GM13976 (cell line): ENCODE measurements around the gene FAM24A.
"Not testable (repeated sequence)": the region's sequence is repeated elsewhere in the genome, so short reads cannot be mapped to it uniquely, and the experiment has no call there.

Experiments
- DNase-seq: peaks from one replicate; pipeline ENCODE4 v3.0.0; 2012; ENCODE audit warnings: low spot score
- CTCF ChIP-seq: IDR thresholded peaks from 2 replicates; pipeline ENCODE4 v1.5.1; 2012; ENCODE audit warnings: borderline replicate concordance, mild to moderate bottlenecking; ENCODE audit not compliant: insufficient read depth; ENCODE audit errors: extremely low read depth, missing control alignments, control extremely low read depth
- in situ Hi-C: fragments of 300-500 bp; cut with MboI; formaldehyde crosslinking; loops from one replicate; pipeline ENCODE4 v1.12.0; 2022; ENCODE audit warnings: low sequenced_read_pairs, mixed read lengths, inconsistent platforms; ENCODE audit not compliant: unreplicated experiment

Gene FAM24A, protein sequence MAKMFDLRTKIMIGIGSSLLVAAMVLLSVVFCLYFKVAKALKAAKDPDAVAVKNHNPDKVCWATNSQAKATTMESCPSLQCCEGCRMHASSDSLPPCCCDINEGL

GRCh38 chr10:122910310-122910709, at the start of gene FAM24A:
FAM24A (plus strand) TSS chr10:122910610; CDS start chr10:122911635, 1,025 bp downstream.
- DNase-seq, result no peak
- no peak for TF ChIP-seq CTCF
- in situ Hi-C loops, result no loop called here

DNA sequence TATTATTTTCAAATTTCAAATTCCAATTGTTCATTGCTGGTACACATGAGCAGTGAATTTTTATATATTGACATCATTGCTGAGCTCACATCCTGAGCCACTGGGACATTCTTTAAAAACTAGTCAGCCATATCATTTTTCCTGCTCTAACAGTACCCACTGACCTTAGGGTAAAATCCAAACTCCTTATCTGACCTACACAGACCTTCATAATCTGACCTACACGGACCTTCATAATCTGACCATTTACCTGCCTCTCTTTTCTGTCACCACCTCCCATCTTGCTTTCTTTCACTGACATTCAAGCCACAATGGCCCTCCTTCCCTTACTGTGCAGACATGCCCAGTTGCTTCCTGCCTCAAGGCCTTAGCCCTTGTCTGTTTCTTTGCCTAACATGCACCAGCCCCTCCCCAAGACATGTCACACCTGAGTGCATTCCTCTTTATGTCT, 48.7 kb upstream of the FAM24A start:
- DNase-seq, result no peak
- in situ Hi-C loops, result no loop called here
- TF ChIP-seq CTCF, result no peak

- TF ChIP-seq CTCF, result no peak
- in situ Hi-C loops, result no loop called here
- DNase-seq, result no peak
Observed at GRCh38 chr10:122863216-122864193, 46.9 kb upstream of the FAM24A start.

- no peak for DNase-seq
- in situ Hi-C loops, result no loop called here
- no peak for TF ChIP-seq CTCF
Observed at GRCh38 chr10:122864194-122864592, 46.2 kb upstream of the FAM24A start.

DNA sequence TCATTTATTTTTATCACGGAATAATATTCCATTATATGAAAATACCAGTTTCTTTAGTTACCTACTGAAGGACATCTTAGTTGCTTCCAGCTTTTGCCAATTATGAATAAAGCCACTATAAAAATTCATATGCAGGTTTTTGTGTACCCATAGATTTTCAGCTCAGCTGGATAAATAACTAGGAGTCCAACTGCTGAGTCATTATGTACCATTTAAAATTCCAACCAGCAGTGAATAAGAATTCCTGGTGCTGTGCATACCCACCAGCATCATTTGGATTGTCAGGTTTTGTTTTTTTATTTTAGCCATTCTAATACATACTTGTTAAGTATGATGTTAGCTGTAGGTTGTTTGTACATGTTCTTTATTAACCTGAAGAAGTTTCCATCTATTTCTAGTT, 45.5 kb upstream of the FAM24A start:
- no peak for DNase-seq
- no peak for TF ChIP-seq CTCF
- in situ Hi-C loops, result no loop called here

DNA sequence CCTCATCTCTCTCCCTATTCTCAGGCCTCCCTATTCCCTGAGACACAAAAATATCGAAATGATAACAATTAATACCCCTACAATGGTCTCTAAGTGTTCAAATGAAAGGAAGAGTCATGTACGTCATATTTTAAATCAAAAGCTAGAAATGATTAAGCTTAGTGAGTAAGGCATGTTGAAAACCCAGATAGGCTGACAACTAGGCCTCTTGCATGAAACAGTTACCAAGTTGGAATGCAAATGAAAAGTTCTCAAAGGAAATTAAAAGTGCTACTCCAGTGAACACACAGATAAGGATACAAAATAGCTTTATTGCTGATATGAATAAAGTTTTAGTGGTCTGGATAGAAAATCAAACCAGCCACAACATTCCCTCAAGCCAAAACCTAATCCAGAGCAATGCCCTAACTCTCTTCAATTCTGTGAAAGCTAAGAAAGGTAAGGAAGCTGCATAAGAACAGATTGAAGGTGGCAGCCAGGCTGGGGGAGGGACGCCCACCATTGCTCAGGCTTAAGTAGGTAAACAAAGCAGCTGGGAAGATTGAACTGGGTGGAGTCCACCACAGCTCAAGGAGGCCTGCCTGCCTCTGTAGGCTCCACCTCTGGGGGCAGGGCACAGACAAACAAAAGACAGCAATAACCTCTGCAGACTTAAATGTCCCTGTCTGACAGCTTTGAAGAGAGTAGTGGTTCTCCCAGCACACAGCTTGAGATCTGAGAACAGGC, 43.5 kb upstream of the FAM24A start:
- DNase-seq, in situ Hi-C loops: not testable (repeated sequence)

GRCh38 chr10:122868768-122869167, 41.6 kb upstream of the FAM24A start:
- in situ Hi-C loops, DNase-seq: not testable (repeated sequence)

- DNase-seq, in situ Hi-C loops: not testable (repeated sequence)
Observed at GRCh38 chr10:122871947-122872346, 38.5 kb upstream of the FAM24A start.
